Neutrophil (primary cell): ENCODE data around the gene ZNF19.

Experiments used
- H3K27ac ChIP-seq: fragments of 200-600 bp; sonication (generic); 2 replicates; pipeline ENCODE4 v1.5.1; 2016; ENCODE audit warnings: mild to moderate bottlenecking, moderate library complexity
- H3K27me3 ChIP-seq: fragments of 200-600 bp; sonication (generic); 2 replicates; pipeline ENCODE4 v1.6.0; 2016; ENCODE audit warnings: mild to moderate bottlenecking
- H3K36me3 ChIP-seq: fragments of 200-600 bp; sonication (generic); 2 replicates; pipeline ENCODE4 v1.5.1; 2017
- H3K4me1 ChIP-seq, 2 experiments: fragments of 200-600 bp in 1 of 2; sonication (generic) in 1 of 2; 1 replicate in 1 of 2; 2 replicates in 1 of 2; pipeline versions ENCODE4 v1.5.1 to v1.6.1; 2013 to 2016; ENCODE audit warnings: low read depth in 1 of 2, low read length in 1 of 2, mild to moderate bottlenecking in 1 of 2, moderate library complexity in 1 of 2; ENCODE audit not compliant: control insufficient read depth in 1 of 2, insufficient read depth in 1 of 2
- H3K4me3 ChIP-seq, 2 experiments: fragments of 200-600 bp in 1 of 2; sonication (generic) in 1 of 2; 1 replicate in 1 of 2; 2 replicates in 1 of 2; pipeline ENCODE4 v1.5.1; 2013 to 2016; ENCODE audit warnings: low read depth in 1 of 2, low read length in 1 of 2, mild to moderate bottlenecking in 1 of 2, moderate library complexity in 1 of 2
- H3K9me3 ChIP-seq: fragments of 200-600 bp; sonication (generic); 2 replicates; pipeline ENCODE4 v1.5.1; 2016
- CTCF ChIP-seq: fragments of 200-600 bp; sonication (generic); IDR thresholded peaks from 2 replicates; pipeline ENCODE4 v1.5.1; 2016; ENCODE audit warnings: antibody characterized with exemption

Gene ZNF19

GRCh38 chr16:71528257-71528656 lies 39.1 kb upstream of the ZNF19 start:
- no peaks in the 10 kb centered on the region for H3K4me1 ChIP-seq
- H3K27me3 ChIP-seq: peaks cover 30% of the 10 kb centered on the region
- H3K27ac ChIP-seq: no peak overlapping the region
- no peaks in the 10 kb centered on the region for H3K36me3 ChIP-seq
- TF ChIP-seq CTCF: no peak
- no peaks in the 10 kb centered on the region for H3K9me3 ChIP-seq
- H3K4me3 ChIP-seq: no peak overlapping the region

- H3K4me1 ChIP-seq: no peaks in the 10 kb centered on the region
- no peak for TF ChIP-seq CTCF
- H3K36me3 ChIP-seq: no peaks in the 10 kb centered on the region
- H3K4me3 ChIP-seq: no peak within 1 kb of the TSS
- peaks cover 38% of the 10 kb centered on the region for H3K27me3 ChIP-seq
- no peak within 1 kb of the TSS for H3K27ac ChIP-seq
- H3K9me3 ChIP-seq: no peaks in the 10 kb centered on the region
These were observed 37.0 kb upstream of the ZNF19 start, which contains the start of gene CHST4 for GRCh38 chr16:71526111-71526631. CHST4 (plus strand) TSS chr16:71526426; CDS start chr16:71536678, 10,252 bp downstream.

DNA sequence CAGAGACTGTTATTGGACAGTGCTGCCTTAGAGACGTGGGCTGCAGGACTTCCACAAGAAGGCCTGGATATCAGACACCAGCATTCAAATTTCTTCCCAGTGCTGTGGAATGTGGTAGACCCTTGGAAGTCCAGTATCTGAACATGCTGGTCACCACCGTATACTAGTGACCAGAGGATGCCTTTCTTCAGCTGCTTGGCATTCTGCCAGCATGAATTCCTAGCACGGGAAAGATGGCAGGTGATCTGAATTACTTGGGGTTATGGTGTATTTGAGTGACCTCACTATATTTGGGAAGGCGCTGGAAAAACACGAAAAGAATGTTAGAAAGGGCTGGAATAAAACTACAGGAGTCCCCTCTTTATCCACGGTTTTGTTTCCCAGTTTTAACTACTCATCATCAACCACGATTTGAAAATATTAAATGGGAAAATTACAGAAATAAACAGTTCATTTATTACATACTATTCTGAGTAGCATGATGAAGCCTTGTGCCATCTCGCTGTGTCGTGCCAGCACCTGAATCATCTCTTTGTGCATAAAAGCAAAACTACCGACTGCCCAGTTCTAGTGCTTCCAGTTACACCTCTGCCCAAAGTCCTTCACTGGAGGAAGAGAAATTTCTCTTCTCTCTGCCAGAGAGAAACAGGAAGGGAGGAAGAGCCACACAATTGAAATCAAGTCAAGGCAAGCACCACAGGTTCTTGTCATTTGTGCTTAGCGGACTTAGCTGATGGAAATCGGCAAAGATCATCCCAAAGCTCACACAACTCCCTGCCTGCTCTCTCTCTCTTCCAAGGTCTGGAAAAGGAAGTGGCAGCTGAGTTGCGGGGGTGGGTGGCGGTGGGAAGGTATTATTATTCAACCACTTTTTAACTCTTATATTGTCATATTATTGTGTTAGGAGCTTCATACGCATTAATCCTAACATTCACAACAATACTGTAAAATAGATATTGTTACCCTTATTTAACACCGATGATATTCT lies 35.7 kb upstream of the ZNF19 start:
- Histone ChIP-seq H3K27ac (no peak overlapping the region), H3K4me1 (no peaks in the 10 kb centered on the region), H3K4me3 (no peak overlapping the region), H3K27me3 (peaks cover 38% of the 10 kb centered on the region), H3K36me3 (no peaks in the 10 kb centered on the region), H3K9me3 (no peaks in the 10 kb centered on the region)
- no peak for TF ChIP-seq CTCF

- no peak overlapping the region for H3K27ac ChIP-seq
- no peaks in the 10 kb centered on the region for H3K9me3 ChIP-seq
- TF ChIP-seq CTCF: no peak
- H3K36me3 ChIP-seq: no peaks in the 10 kb centered on the region
- peaks cover 15% of the 10 kb centered on the region for H3K27me3 ChIP-seq
- H3K4me1 ChIP-seq: no peaks in the 10 kb centered on the region
- H3K4me3 ChIP-seq: no peak overlapping the region
These were observed 31.4 kb upstream of the ZNF19 start for GRCh38 chr16:71520550-71520949.

DNA sequence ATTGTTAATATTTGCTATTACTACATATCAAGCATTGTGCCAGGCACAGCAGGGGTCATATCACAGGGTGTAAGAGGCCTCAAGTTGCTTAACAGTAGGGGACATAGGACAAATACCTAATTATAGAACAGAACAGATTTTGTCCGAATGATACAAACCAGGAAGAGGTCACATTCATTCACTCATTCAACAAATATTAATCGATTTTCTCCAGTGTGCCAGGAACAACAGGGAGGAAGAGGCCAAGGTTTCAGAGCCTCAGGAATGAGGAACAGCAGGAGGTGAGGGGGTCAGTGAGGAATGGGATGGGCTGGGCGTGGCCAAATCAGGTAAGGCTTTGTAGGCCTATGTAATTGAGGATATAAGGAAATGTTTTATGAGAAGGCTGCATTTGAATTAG lies 25.9 kb upstream of the ZNF19 start:
- H3K9me3 ChIP-seq: no peaks in the 10 kb centered on the region
- TF ChIP-seq CTCF: no peak
- H3K4me3 ChIP-seq: no peak overlapping the region
- no peak overlapping the region for H3K27ac ChIP-seq
- H3K27me3 ChIP-seq: no peaks in the 10 kb centered on the region
- no peaks in the 10 kb centered on the region for H3K36me3 ChIP-seq
- H3K4me1 ChIP-seq: no peaks in the 10 kb centered on the region
